Endothelial cell (in vitro differentiated cells): ENCODE measurements around the gene NPHP3. TPM values are rescaled to one million over a fixed set of nuclear protein-coding genes. Genes with fewer than 3 reads are reported as not detected.

ENCODE experiments used
- DNase-seq: peaks from one replicate; pipeline ENCODE4 v3.0.0; 2021; ENCODE audit warnings: low spot score
- H3K27ac Mint-ChIP-seq: one replicate; pipeline ENCODE4 v1.8.0; 2021; ENCODE audit warnings: mixed read lengths, inconsistent platforms; ENCODE audit not compliant: unreplicated experiment
- H3K27me3 Mint-ChIP-seq: one replicate; pipeline ENCODE4 v1.8.0; 2021; ENCODE audit warnings: mild to moderate bottlenecking, moderate library complexity, mixed read lengths, inconsistent platforms; ENCODE audit not compliant: unreplicated experiment
- H3K36me3 Mint-ChIP-seq: one replicate; pipeline ENCODE4 v1.8.0; 2021; ENCODE audit warnings: mild to moderate bottlenecking, low read depth, mixed read lengths, inconsistent platforms; ENCODE audit not compliant: unreplicated experiment
- H3K4me1 Mint-ChIP-seq: one replicate; pipeline ENCODE4 v1.8.0; 2021; ENCODE audit warnings: mild to moderate bottlenecking, mixed read lengths, inconsistent platforms; ENCODE audit not compliant: unreplicated experiment
- H3K4me3 Mint-ChIP-seq: one replicate; pipeline ENCODE4 v1.8.0; 2021; ENCODE audit warnings: mild to moderate bottlenecking, mixed read lengths, inconsistent platforms; ENCODE audit not compliant: unreplicated experiment
- H3K9me3 Mint-ChIP-seq: one replicate; pipeline ENCODE4 v1.8.0; 2021; ENCODE audit warnings: mixed read lengths, inconsistent platforms; ENCODE audit not compliant: unreplicated experiment
- total RNA-seq: library from RNA; stranded (reverse); fragmentation: NEBNext Ultra II Directional; extraction: Animal tissue kit (Norgen Biotek cat#: 25700); gene quantifications from one replicate; pipeline ENCODE4 v1.2.1, GENCODE V29; 2021; ENCODE audit not compliant: unreplicated experiment
- TF ChIP-seq, protein P1 (sequence below): fragments of 200-600 bp; sonication (generic); IDR thresholded peaks from one replicate; pipeline ENCODE4 v1.5.0; 2021; ENCODE audit warnings: antibody characterized with exemption; ENCODE audit not compliant: unreplicated experiment

NPHP3 gene
- total RNA-seq, 1 donor from 2014 or later: 30.0 TPM

DNA sequence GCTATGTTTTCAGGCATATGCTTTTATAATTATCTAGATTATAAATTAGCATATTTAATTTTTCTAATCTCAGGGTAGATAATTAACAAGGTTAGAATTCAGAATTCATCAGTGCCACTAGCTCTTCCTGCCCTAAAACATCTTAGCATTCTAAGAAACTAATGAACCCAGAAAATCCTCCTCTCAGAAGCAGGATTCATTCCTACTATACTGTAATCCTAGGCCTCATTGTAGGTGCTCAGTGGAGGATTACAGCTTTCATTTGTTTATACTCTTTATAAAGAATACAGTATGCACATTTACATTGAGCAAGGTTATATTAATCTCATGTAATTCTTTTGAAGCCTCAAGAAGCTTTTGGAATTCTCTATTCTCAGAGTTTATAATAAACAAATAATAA is 83.5 kb downstream of the NPHP3 start:
- Mint-ChIP-seq H3K9me3 (no peaks in the 10 kb centered on the region), H3K27me3 (no peaks in the 10 kb centered on the region), H3K36me3 (peaks cover 19% of the 10 kb centered on the region), H3K4me1 (peaks cover 13% of the 10 kb centered on the region), H3K4me3 (no peak overlapping the region), H3K27ac (no peak overlapping the region)
- TF ChIP-seq, protein P1, sequence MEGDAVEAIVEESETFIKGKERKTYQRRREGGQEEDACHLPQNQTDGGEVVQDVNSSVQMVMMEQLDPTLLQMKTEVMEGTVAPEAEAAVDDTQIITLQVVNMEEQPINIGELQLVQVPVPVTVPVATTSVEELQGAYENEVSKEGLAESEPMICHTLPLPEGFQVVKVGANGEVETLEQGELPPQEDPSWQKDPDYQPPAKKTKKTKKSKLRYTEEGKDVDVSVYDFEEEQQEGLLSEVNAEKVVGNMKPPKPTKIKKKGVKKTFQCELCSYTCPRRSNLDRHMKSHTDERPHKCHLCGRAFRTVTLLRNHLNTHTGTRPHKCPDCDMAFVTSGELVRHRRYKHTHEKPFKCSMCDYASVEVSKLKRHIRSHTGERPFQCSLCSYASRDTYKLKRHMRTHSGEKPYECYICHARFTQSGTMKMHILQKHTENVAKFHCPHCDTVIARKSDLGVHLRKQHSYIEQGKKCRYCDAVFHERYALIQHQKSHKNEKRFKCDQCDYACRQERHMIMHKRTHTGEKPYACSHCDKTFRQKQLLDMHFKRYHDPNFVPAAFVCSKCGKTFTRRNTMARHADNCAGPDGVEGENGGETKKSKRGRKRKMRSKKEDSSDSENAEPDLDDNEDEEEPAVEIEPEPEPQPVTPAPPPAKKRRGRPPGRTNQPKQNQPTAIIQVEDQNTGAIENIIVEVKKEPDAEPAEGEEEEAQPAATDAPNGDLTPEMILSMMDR: no peak
- DNase-seq: no peak

DNA sequence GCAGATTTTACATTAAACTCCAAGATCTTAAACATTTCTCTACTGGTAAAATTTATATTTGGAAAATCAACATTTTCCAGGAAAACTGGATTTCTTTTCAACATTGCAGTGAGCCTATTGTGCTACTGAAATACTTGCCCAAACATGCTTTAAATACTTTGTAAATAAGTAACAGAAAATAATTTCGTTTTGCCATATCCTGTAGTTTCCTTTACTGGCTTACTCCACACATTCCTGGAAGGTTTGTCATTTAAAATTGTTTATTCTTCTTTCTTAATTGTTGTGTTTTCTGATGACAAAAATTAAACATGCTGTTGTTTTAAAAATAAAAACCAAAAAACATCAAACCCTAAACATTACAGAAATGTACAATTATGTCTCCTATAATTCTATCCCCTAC is 84.6 kb downstream of the NPHP3 start:
- Mint-ChIP-seq H3K27ac (no peak overlapping the region), H3K36me3 (peaks cover 19% of the 10 kb centered on the region), H3K9me3 (no peaks in the 10 kb centered on the region), H3K27me3 (no peaks in the 10 kb centered on the region), H3K4me1 (peaks cover 4% of the 10 kb centered on the region), H3K4me3 (no peak overlapping the region)
- DNase-seq: no peak
- TF ChIP-seq, protein P1: no peak

DNA sequence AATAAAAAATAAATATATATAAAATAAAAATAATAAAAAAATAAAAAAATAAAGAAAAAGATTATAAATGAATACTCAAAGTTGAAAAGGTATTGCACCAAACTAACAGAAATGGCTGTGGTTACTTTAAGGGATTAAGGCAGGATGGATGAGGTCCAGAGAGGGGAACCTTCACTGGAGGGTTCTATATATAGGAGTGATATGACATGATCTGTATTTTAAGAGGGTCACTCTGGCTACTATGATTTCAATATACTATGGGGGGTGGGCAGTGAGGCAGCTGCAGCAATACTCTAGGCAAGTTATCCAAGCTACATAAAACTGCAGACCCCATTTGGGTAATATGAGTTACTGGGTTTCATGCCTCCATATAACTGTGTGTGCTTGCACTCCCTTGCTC is 87.2 kb downstream of the NPHP3 start:
- Mint-ChIP-seq H3K36me3 (peaks cover 15% of the 10 kb centered on the region), H3K27me3 (no peaks in the 10 kb centered on the region), H3K4me3 (no peak overlapping the region), H3K27ac (no peak overlapping the region), H3K4me1 (no peaks in the 10 kb centered on the region), H3K9me3 (no peaks in the 10 kb centered on the region)
- no peak for DNase-seq
- TF ChIP-seq, protein P1: no peak

Other genes starting within 250 kb of the NPHP3 start
- gene ACKR4, start 125.1 kb downstream of the NPHP3 start, total RNA-seq: not detected
- 20.0 TPM for gene ACAD11, start 62.6 kb downstream of the NPHP3 start, total RNA-seq
- gene UBA5, start 62.1 kb downstream of the NPHP3 start, total RNA-seq: 53.5 TPM